Measurements from ENCODE around the gene BLNK. TPM values are rescaled to one million over a fixed set of nuclear protein-coding genes. Genes with fewer than 3 reads are reported as not detected.

BLNK gene
- total RNA-seq, 1 experiment from 2014 or later, result 1.0 TPM

DNA sequence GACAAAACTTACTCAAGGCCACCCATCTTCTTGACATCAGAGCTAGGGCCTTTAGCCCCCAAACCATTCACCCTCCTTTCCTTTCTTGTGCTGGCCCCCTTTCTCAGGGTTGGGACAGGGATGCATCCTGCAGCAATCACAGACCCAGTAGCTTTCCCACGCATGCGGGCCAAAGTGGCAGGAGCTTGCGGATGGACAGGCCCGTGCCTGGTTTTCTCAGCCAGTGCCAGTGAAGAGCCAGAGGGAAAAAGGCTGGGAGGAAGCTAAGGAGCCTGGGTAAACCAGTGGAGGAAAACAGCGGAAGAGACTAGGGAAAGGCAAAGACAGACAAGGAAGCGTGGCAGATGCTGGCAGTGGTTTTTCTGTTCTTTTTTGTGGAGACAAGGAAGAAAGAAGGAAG lies 5.1 kb upstream of the BLNK start:
- Histone ChIP-seq H4K20me1 (ENCODE audit: insufficient read depth) (no peaks in the 10 kb centered on the region), H3K36me3 (ENCODE audit: low read depth) (no peaks in the 10 kb centered on the region), H3K4me3 (no peak overlapping the region), H3K4me1 (replicated peaks; ENCODE audit: insufficient read depth) (no peaks in the 10 kb centered on the region), H2AFZ (no peak overlapping the region), H3K9me2 (ENCODE audit: insufficient read depth) (no peaks in the 10 kb centered on the region), H3K27me3 (ENCODE audit: insufficient read depth, low read depth) (no peaks in the 10 kb centered on the region), H3K27ac (no peak overlapping the region), H3F3A (ENCODE audit: insufficient read depth, low read depth) (no peaks in the 10 kb centered on the region), H3K4me2 (no peak overlapping the region), H3K9me3 (ENCODE audit: insufficient read depth, low read depth) (no peaks in the 10 kb centered on the region), H3K79me2 (ENCODE audit: low read depth) (no peaks in the 10 kb centered on the region)
- TF ChIP-seq EZH2 (IDR thresholded peaks at IDR 0.05; ENCODE audit: low read depth), result no peak
- TF ChIP-seq, protein P1, sequence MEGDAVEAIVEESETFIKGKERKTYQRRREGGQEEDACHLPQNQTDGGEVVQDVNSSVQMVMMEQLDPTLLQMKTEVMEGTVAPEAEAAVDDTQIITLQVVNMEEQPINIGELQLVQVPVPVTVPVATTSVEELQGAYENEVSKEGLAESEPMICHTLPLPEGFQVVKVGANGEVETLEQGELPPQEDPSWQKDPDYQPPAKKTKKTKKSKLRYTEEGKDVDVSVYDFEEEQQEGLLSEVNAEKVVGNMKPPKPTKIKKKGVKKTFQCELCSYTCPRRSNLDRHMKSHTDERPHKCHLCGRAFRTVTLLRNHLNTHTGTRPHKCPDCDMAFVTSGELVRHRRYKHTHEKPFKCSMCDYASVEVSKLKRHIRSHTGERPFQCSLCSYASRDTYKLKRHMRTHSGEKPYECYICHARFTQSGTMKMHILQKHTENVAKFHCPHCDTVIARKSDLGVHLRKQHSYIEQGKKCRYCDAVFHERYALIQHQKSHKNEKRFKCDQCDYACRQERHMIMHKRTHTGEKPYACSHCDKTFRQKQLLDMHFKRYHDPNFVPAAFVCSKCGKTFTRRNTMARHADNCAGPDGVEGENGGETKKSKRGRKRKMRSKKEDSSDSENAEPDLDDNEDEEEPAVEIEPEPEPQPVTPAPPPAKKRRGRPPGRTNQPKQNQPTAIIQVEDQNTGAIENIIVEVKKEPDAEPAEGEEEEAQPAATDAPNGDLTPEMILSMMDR (conservative IDR thresholded peaks at IDR 0.05), result no peak
- POLR2A ChIA-PET (ENCODE audit: unreplicated experiment), result no interaction called here
- BruUV-seq (replicated peaks), result no TSS peak
- intact Hi-C loops (cut with micrococcal nuclease; ENCODE audit: unreplicated experiment), result no loop called here
- no peak for DNase-seq
- CTCF ChIA-PET, result no interaction called here

DNA sequence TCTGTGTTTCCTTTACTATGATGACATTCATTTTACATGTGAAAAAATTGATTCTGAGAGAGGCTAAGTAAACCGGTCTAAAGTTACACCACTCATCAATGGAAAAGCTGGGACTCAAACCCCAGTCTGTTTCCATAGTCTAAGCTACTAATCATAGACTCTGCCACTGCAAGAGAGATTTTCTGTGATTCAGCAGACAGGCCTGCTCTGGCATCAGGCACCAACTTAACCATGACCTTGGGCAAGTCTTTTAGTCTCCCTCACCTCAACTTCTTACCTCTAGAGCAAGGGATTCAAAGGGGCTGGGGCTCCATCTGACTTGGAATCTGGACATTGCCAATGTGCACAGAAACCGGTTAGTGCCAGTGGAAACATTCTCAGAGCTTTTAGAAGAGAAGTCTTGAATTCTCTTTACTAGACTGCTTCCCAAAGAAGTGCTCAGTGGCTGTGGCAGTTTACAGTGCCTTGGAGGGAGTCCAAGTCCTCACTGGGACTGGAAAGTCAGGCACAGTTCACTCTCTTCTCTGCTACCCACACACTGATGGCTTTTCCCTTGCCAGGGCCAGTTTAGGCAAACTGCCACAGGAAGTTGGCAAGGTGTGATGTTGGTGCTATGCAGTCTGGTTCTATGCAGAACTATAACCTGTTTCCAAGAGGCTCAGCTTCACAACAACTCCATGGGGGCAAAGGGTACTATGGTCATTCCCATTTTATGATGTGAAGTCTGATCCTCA lies 4.5 kb upstream of the BLNK start:
- DNase-seq, result no peak
- CTCF ChIA-PET, result no interaction called here

DNA sequence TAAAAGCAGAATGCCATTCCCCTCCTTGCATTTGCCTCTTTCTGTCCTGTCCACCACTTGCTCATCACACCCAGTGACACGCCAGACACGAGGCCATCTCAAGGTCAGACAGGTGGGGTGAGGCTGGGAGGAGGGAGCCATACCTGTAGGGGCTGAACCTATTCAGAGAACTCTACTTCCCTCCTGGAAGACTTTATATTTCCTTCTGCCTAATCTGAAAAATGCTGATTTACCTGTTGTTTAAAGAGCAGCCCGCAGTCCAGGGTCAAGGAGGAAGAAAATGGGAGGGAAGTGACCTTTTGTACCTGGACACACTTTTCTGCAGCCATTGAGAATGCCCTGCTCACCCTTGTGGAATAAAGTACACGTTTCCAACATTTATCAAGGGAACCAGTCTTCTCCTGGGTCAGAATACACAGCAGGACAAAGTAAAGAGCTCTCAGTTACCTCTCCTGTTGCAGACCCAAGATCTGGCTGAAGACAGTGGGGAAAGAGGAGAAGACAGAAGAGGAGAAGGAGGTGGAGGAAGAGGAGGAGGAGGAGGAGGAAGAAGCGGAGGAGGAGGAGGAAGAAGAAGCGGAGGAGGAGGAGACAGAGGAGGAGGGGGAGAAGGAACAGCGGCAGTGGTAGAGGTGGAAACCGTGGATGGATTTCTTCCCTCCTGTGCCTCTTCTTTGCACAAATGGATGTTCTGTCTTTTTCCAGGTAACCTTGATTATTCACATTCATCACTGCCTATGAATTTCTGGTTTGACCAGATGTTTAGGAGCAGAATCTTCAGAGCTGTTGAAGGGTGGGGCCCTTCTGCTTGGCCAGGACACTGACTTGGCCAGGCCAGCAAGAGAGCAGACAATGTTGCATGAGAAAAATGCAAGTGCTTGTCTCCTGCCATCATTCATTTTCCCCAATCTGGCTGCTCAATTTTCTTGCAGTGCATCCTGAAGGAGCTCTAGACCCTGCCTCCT lies 1.2 kb upstream of the BLNK start:
- Histone ChIP-seq H3K9me2 (ENCODE audit: insufficient read depth) (no peaks in the 10 kb centered on the region), H3K36me3 (ENCODE audit: low read depth) (no peaks in the 10 kb centered on the region), H4K20me1 (ENCODE audit: insufficient read depth) (no peaks in the 10 kb centered on the region), H3K79me2 (ENCODE audit: low read depth) (no peaks in the 10 kb centered on the region), H2AFZ (no peak overlapping the region), H3K4me2 (no peak overlapping the region), H3K4me1 (replicated peaks; ENCODE audit: insufficient read depth) (no peaks in the 10 kb centered on the region), H3F3A (ENCODE audit: insufficient read depth, low read depth) (no peaks in the 10 kb centered on the region), H3K4me3 (no peak overlapping the region), H3K27ac (no peak overlapping the region), H3K27me3 (ENCODE audit: insufficient read depth, low read depth) (no peaks in the 10 kb centered on the region), H3K9me3 (ENCODE audit: insufficient read depth, low read depth) (no peaks in the 10 kb centered on the region)
- ChIA-PET POLR2A (ENCODE audit: unreplicated experiment) (no interaction called here), CTCF (no interaction called here)
- BruUV-seq (replicated peaks), result no TSS peak
- TF ChIP-seq, protein P1 (conservative IDR thresholded peaks at IDR 0.05), result no peak
- no peak for TF ChIP-seq EZH2 (IDR thresholded peaks at IDR 0.05; ENCODE audit: low read depth)
- intact Hi-C loops (cut with micrococcal nuclease; ENCODE audit: unreplicated experiment), result no loop called here
- DNase-seq, result no peak

More for the DNA sequence above, 4.5 kb upstream of the BLNK start:
- no TSS peak for BruUV-seq (replicated peaks)
- no peaks in the 10 kb centered on the region for H3K9me3 ChIP-seq (ENCODE audit: insufficient read depth, low read depth)
- H4K20me1 ChIP-seq (ENCODE audit: insufficient read depth), result no peaks in the 10 kb centered on the region
- no peak overlapping the region for H3K4me3 ChIP-seq
- no peaks in the 10 kb centered on the region for H3K4me1 ChIP-seq (replicated peaks; ENCODE audit: insufficient read depth)
- POLR2A ChIA-PET (ENCODE audit: unreplicated experiment), result no interaction called here
- H3K36me3 ChIP-seq (ENCODE audit: low read depth), result no peaks in the 10 kb centered on the region
- H3K4me2 ChIP-seq, result no peak overlapping the region
- no peak overlapping the region for H3K27ac ChIP-seq
- no peaks in the 10 kb centered on the region for H3F3A ChIP-seq (ENCODE audit: insufficient read depth, low read depth)
- TF ChIP-seq, protein P1 (conservative IDR thresholded peaks at IDR 0.05), result no peak
- no peak for TF ChIP-seq EZH2 (IDR thresholded peaks at IDR 0.05; ENCODE audit: low read depth)
- no peaks in the 10 kb centered on the region for H3K9me2 ChIP-seq (ENCODE audit: insufficient read depth)
- no peak overlapping the region for H2AFZ ChIP-seq
- H3K27me3 ChIP-seq (ENCODE audit: insufficient read depth, low read depth), result no peaks in the 10 kb centered on the region
- intact Hi-C loops (cut with micrococcal nuclease; ENCODE audit: unreplicated experiment), result no loop called here
- H3K79me2 ChIP-seq (ENCODE audit: low read depth), result no peaks in the 10 kb centered on the region
